Epithelial cell of esophagus (primary cell): ENCODE results near the gene KCNJ4.

ENCODE experiments used
- DNase-seq: peaks from one replicate; pipeline ENCODE4 v3.0.0; 2010; ENCODE audit warnings: low read depth
- H3K4me3 ChIP-seq: 2 replicates; pipeline ENCODE4 v1.5.1; 2011; ENCODE audit warnings: mild to moderate bottlenecking, low read length, control low read depth
- TF ChIP-seq, protein P1 (sequence below): IDR thresholded peaks from 2 replicates; pipeline ENCODE4 v1.5.1; 2011; ENCODE audit warnings: low read depth, mild to moderate bottlenecking, low read length, control low read depth, inconsistent platforms; ENCODE audit not compliant: insufficient read depth; ENCODE audit errors: missing control alignments

Gene KCNJ4

DNA sequence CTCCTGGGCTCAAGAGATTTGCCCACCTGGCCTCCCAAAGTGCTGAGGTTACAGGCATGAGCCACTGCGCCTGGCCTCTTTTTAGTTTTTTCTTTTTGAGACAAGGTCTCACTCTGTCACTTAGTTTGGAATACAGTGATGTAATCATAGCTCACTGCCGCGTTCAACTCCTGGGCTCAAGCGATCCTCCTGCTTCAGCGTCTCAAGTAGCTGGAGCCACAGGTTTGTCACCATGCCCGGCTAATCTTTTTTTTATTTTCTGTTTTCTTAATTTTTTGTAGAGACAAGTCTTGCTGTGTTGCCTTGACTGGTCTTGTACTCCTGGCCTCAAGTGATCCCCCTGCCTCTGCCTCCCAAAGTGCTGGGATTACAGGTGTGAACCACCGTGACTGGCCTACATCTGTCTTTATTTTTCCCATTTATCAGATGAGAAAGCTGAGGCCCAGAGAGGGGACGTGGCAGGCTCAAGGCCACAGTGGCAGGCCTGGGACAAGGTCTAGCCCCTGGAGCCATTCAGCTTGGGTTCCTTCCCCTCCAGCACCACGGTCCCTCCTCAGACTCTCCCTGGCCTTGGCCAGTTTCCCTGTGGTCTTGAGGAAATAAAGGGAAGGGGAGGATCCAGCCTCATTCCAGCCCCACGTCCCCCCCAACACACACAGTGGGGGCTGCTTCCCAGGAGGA is 10.1 kb upstream of the KCNJ4 start:
- no peak overlapping the region for H3K4me3 ChIP-seq
- TF ChIP-seq, protein P1, sequence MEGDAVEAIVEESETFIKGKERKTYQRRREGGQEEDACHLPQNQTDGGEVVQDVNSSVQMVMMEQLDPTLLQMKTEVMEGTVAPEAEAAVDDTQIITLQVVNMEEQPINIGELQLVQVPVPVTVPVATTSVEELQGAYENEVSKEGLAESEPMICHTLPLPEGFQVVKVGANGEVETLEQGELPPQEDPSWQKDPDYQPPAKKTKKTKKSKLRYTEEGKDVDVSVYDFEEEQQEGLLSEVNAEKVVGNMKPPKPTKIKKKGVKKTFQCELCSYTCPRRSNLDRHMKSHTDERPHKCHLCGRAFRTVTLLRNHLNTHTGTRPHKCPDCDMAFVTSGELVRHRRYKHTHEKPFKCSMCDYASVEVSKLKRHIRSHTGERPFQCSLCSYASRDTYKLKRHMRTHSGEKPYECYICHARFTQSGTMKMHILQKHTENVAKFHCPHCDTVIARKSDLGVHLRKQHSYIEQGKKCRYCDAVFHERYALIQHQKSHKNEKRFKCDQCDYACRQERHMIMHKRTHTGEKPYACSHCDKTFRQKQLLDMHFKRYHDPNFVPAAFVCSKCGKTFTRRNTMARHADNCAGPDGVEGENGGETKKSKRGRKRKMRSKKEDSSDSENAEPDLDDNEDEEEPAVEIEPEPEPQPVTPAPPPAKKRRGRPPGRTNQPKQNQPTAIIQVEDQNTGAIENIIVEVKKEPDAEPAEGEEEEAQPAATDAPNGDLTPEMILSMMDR: no peak
- no peak for DNase-seq

DNA sequence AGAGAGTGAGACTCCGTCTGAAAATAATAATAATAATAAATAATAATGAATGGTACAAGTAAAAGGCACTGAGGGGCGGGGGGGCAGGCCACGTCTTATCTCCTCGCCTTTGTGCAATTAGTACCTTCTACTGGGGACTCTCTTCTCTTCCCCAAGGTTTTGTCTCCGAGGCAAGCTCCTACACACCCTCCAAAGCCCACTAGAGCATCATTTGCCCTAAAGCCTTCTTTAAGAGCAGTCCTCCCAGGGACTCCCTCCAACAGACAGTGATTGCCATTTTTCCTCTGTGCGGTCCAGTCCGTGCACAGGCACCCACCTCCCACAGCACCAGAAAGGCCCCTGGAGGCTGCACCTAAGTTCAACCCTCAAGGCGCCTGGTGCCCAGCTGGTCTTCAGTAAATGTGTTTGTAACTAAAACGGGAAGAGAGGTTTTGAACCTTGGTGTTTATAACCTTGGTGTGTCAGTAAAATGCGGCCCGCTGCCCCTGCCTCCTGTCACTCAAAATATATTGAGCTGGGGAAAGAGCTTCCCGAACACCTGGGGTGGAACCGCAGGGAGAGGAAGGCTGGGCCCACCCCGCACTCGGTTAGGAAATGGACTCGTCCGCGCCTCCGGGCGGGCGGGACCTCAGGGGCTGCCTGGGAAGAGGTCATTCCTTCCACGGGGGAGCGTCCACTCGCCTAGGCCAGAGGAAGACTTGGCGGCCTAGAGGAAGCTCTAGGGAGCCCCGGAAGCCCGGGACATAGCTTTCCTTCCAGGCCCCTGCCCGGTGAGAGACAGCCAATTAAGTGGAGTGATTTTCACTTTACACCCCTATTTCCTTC is 8.2 kb upstream of the KCNJ4 start:
- DNase-seq: no peak
- H3K4me3 ChIP-seq: no peak overlapping the region
- TF ChIP-seq, protein P1: no peak

DNA sequence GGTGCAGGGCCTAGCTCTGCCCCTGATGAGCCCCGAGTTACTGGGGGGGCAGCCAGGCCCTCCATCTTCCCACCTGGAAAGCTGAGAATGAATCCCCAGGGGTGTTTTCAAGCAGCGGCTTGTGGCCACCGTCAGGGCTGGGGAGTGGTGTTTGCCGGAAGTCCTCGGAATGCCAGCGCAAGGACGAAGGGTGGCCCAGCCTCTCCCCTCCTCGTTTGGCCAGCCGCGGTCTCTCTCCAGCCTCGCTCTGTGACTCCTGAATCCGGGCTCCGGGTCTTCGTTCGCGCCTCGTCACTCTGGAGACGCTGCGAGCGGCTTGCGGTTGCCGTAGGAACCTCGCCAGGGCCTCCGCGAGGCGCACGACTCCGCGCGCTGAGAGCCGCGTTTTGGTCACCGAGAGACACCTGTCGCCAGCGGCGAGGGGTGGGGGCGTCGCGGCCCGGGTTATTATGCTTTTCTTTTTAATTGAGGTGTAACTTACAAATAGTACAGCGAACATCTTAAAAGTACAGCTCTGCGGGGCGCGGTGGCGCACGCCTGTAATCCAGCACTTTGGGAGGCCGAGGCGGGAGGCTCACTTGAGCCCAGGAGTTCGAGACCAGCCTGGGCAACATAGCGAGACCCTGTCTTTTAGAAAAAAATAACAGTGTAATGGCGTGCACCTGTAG is 6.5 kb upstream of the KCNJ4 start:
- DNase-seq: peak; percentile 88
- TF ChIP-seq, protein P1: no peak

DNA sequence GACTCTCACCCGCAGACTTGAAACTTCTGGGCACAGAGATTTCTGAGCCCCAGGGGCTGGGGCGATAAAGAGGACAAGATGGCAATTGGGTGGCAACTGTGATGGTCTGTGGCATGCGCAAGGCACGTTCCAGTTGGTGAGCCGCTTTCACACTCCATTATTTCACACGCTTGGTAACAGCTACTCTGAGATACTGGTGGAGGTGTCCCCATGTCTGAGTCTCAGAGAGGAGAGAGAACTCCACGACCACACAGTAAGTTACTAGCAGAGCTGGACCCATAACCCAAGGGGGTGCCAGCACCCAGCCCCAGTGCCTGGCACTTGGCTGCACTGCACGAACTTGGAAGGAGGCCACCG is 6.0 kb upstream of the KCNJ4 start:
- H3K4me3 ChIP-seq: no peak overlapping the region
- DNase-seq: no peak
- TF ChIP-seq, protein P1: no peak

More for the DNA sequence above, 6.5 kb upstream of the KCNJ4 start:
- H3K4me3 ChIP-seq: no peak overlapping the region

DNA sequence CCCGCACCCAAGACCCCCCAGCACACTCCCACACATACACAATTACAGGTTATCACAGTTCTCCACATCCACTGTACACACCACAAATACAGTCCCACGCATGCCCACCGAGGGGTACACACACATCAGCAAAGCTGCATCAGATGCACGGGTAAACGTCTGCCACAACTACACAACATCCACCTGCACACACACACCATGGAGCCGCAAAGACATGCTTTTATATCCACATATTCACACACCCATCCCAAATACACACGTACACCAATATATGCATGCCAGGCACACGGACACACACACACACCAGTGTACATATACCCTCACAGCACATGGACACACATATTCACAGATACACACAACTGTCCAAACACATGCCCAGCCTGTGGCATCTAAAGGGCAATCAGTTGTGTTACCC is 5.4 kb upstream of the KCNJ4 start:
- TF ChIP-seq, protein P1: no peak
- DNase-seq: no peak
- H3K4me3 ChIP-seq: no peak overlapping the region

DNA sequence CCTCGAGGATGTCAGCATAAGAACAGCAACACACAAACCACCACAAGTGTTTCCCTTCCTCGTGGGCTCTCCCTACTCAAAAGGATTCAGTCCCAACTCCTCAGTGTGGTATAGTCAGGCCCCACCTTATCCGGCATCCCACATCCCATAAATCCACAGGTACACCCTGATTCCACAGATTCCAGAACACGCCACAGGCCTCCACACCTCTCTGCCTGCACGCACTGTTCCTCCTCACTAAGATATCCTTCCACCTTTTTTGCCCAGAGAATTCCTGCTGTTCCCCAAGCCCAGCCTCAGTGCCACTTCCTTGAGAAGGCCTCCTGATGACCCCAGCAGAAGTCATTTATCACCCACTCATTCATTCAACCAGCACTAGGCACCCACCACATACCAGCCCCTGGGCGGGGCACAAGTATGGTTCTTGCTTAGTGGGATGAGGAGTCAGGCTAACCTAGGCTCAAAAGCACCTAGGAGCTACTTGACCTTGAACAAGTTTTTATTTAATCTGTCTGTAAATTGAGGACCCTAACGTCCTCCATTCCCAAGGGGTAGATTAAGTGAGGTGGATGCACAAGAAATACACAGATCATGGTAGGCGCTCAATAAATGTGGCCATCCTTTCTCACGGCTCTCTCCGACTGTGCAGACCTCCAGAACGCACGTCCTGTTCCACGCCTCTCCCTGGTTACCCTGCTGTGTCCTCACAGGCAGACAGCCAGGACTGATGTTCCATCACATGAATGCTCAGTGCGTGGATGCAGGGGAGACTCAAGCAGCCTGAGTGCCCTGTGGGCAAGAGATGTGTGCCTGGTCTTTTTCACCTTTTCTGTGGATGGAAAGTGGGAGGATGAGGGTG is 2.1 kb upstream of the KCNJ4 start:
- TF ChIP-seq, protein P1: no peak
- H3K4me3 ChIP-seq: no peak overlapping the region
- DNase-seq: no peak
